MCF 10A (cell line): Measurements from ENCODE around the gene PFKP. TPM values are rescaled to one million over a fixed set of nuclear protein-coding genes. Genes with fewer than 3 reads are reported as not detected.

Source experiments
- BruUV-seq: library from RNA; stranded (reverse); fragments of 400-500 nt; replicated peaks from 2 replicates; lab custom pipeline; 2021; lab: Mats Ljungman, UMichigan
- CTCF ChIA-PET: fragments of 300-600 bp; sonication (Branson Sonifier 250); formaldehyde crosslinking; extraction: SDS; loops from one replicate; lab custom pipeline; 2021; ENCODE audit warnings: antibody characterized with exemption, inconsistent platforms; lab: Yijun Ruan, JAX
- POLR2A ChIA-PET: fragments of 300-600, 350-650 bp; sonication (Branson Sonifier 250); formaldehyde crosslinking; extraction: SDS; loops from one replicate; lab custom pipeline; 2020; ENCODE audit warnings: antibody characterized with exemption, inconsistent platforms; lab: Yijun Ruan, JAX
- DNase-seq: peaks from one replicate; pipeline ENCODE4 v3.0.0-alpha.2; 2018; ENCODE audit not compliant: unreplicated experiment
- H3K27ac Mint-ChIP-seq: one replicate; pipeline ENCODE4 v1.8.0; 2022; ENCODE audit warnings: mild to moderate bottlenecking, low read depth, mixed read lengths; ENCODE audit not compliant: unreplicated experiment
- H3K27me3 Mint-ChIP-seq: one replicate; pipeline ENCODE4 v1.8.0; 2022; ENCODE audit warnings: mixed read lengths; ENCODE audit not compliant: insufficient read depth, unreplicated experiment
- H3K36me3 Mint-ChIP-seq: one replicate; pipeline ENCODE4 v1.8.0; 2022; ENCODE audit warnings: mild to moderate bottlenecking, moderate library complexity, mixed read lengths; ENCODE audit not compliant: insufficient read depth, unreplicated experiment
- H3K4me1 Mint-ChIP-seq: one replicate; pipeline ENCODE4 v1.8.0; 2022; ENCODE audit warnings: mixed read lengths; ENCODE audit not compliant: insufficient read depth, unreplicated experiment
- H3K4me3 Mint-ChIP-seq: one replicate; pipeline ENCODE4 v1.8.0; 2022; ENCODE audit warnings: mild to moderate bottlenecking, moderate library complexity, mixed read lengths; ENCODE audit not compliant: unreplicated experiment
- H3K9me3 Mint-ChIP-seq: one replicate; pipeline ENCODE4 v1.8.0; 2022; ENCODE audit warnings: mixed read lengths; ENCODE audit not compliant: unreplicated experiment
- CTCF ChIP-seq: fragments of 200-600 bp; IDR thresholded peaks from one replicate; pipeline ENCODE4 v1.8.0; 2022; ENCODE audit warnings: antibody characterized with exemption, mild to moderate bottlenecking; ENCODE audit not compliant: unreplicated experiment
- intact Hi-C: fragments of 100-400 bp; cut with micrococcal nuclease; formaldehyde crosslinking; loops from 2 replicates; pipeline ENCODE4 v1.14.1; 2022
- total RNA-seq: library from RNA; stranded (reverse); gene quantifications from 2 replicates; pipeline ENCODE4 v1.2.3, GENCODE V29; 2022

Gene PFKP
- total RNA-seq, 1 experiment from 2014 or later: 186 TPM

GRCh38 chr10:3042589-3042988 lies 24.8 kb upstream of the PFKP start:
- Mint-ChIP-seq H3K9me3 (no peaks in the 10 kb centered on the region), H3K4me3 (no peak overlapping the region), H3K27ac (no peak overlapping the region), H3K27me3 (peaks cover 32% of the 10 kb centered on the region), H3K36me3 (no peaks in the 10 kb centered on the region), H3K4me1 (peaks cover 24% of the 10 kb centered on the region)
- no peak for TF ChIP-seq CTCF
- ChIA-PET POLR2A (no interaction called here), CTCF (interaction anchor here (0.6 to 3.0 kb wide), 13 partner anchors 11 to 1622 kb away, joined by 3 to 36 read pairs (median 5); no protein-coding TSS in a partner anchor)
- no peak for DNase-seq
- intact Hi-C loops: loop anchor here (5.0 to 10.0 kb wide), 2 partner anchors 418 to 1600 kb away; no protein-coding TSS in a partner anchor
- BruUV-seq: no TSS peak

- ChIA-PET POLR2A (interaction anchor here (0.6 to 1.6 kb wide), 2 partner anchors 47 to 1305 kb away, joined by 3 to 4 read pairs; no protein-coding TSS in a partner anchor), CTCF (interaction anchor here (0.6 to 3.0 kb wide), 30 partner anchors 10 to 1934 kb away, joined by 3 to 36 read pairs (median 4); no protein-coding TSS in a partner anchor)
- peaks cover 31% of the 10 kb centered on the region for H3K4me1 Mint-ChIP-seq
- peaks cover 26% of the 10 kb centered on the region for H3K27me3 Mint-ChIP-seq
- H3K27ac Mint-ChIP-seq: no peak overlapping the region
- intact Hi-C loops: loop anchor here (1.0 to 10.0 kb wide), 5 partner anchors 65 to 1601 kb away; no protein-coding TSS in a partner anchor
- no peak overlapping the region for H3K4me3 Mint-ChIP-seq
- peak; percentile 83 for TF ChIP-seq CTCF
- no TSS peak for BruUV-seq
- H3K9me3 Mint-ChIP-seq: no peaks in the 10 kb centered on the region
- H3K36me3 Mint-ChIP-seq: no peaks in the 10 kb centered on the region
- peak; percentile 79 for DNase-seq
These were observed 23.6 kb upstream of the PFKP start for GRCh38 chr10:3043512-3044368.

- H3K27me3 Mint-ChIP-seq: peaks cover 7% of the 10 kb centered on the region
- intact Hi-C loops: loop anchor here (10.0 kb wide), 1 partner anchor 421 kb away; no protein-coding TSS in a partner anchor
- peak overlapping the region; percentile 61 for H3K4me3 Mint-ChIP-seq
- POLR2A ChIA-PET: interaction anchor here (0.5 to 1.1 kb wide), 4 partner anchors 9 to 104 kb away, joined by 3 to 5 read pairs (median 4); no protein-coding TSS in a partner anchor
- CTCF ChIA-PET: interaction anchor here (0.7 kb wide), 1 partner anchor 68 kb away, joined by 6 read pairs; no protein-coding TSS in a partner anchor
- DNase-seq: peak; percentile 67
- H3K9me3 Mint-ChIP-seq: no peaks in the 10 kb centered on the region
- peak overlapping the region; percentile 88 for H3K27ac Mint-ChIP-seq
- H3K4me1 Mint-ChIP-seq: peaks cover 31% of the 10 kb centered on the region
- BruUV-seq: no TSS peak
- peak; percentile 19 for TF ChIP-seq CTCF
- no peaks in the 10 kb centered on the region for H3K36me3 Mint-ChIP-seq
These were observed 21.7 kb upstream of the PFKP start for GRCh38 chr10:3045471-3046209.
